ENCODE data around the gene INSIG1. TPM values are rescaled to one million over a fixed set of nuclear protein-coding genes. Genes with fewer than 3 reads are reported as not detected.

Gene INSIG1
- polyA plus RNA-seq, 1 of the 3 experiments (the other 2 are of a cell fraction): 6.4 TPM

GRCh38 chr7:155259866-155260497 is 37.7 kb upstream of the INSIG1 start:
- Histone ChIP-seq H4K20me1 (ENCODE audit: insufficient read depth) (no peaks in the 10 kb centered on the region), H3K36me3 (replicated peaks in 1 of 2; ENCODE audit: control insufficient read depth in 1 of 2, insufficient read depth in 2 of 2, low read length in 1 of 2) (no peaks in the 10 kb centered on the region), H3K4me2 (no peak overlapping the region), H3K4me1 (ENCODE audit: control insufficient read depth in 1 of 2, insufficient read depth in 2 of 2, low read depth in 1 of 2, low read length in 1 of 2) (peaks cover 5 to 47% of the 10 kb centered on the region in 2 experiments; a peak in 3 of 4 replicates), H3K9ac (no peak overlapping the region), H3K27me3 (ENCODE audit: insufficient read depth) (peaks cover 5% of the 10 kb centered on the region; the same call in 1 of the 2 replicates), H3K9me2 (no peaks in the 10 kb centered on the region), H3F3A (replicated peaks; ENCODE audit: insufficient read depth) (no peaks in the 10 kb centered on the region), H3K9me3 (no peaks in the 10 kb centered on the region), H3K4me3 (ENCODE audit: low read depth in 2 of 2, low read length in 1 of 2) (no peak overlapping the region), H3K27ac (ENCODE audit: low read depth in 2 of 2, low read length in 1 of 2) (no peak overlapping the region), H3K79me2 (ENCODE audit: insufficient read depth) (no peaks in the 10 kb centered on the region), H2AFZ (ENCODE audit: low read depth) (no peak overlapping the region)
- DNase-seq: no peak
- 66% methylated on average over 12 of the region's 13 CpGs for WGBS (ENCODE audit: low lambda C conversion rate)
- ChIA-PET CTCF (interaction anchor here (0.8 to 1.1 kb wide), 3 partner anchors 17 to 69 kb away, joined by 3 to 5 read pairs (median 3); partner anchors contain the start of gene INSIG1), POLR2A (no interaction called here)
- TF ChIP-seq RAD21 (IDR thresholded peaks at IDR 0.05; ENCODE audit: low read length): no peak
- TF ChIP-seq, protein P1, sequence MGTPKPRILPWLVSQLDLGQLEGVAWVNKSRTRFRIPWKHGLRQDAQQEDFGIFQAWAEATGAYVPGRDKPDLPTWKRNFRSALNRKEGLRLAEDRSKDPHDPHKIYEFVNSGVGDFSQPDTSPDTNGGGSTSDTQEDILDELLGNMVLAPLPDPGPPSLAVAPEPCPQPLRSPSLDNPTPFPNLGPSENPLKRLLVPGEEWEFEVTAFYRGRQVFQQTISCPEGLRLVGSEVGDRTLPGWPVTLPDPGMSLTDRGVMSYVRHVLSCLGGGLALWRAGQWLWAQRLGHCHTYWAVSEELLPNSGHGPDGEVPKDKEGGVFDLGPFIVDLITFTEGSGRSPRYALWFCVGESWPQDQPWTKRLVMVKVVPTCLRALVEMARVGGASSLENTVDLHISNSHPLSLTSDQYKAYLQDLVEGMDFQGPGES (IDR thresholded peaks at IDR 0.05; ENCODE audit: low read depth, low read length): no peak
- TF ChIP-seq ELF1 (IDR thresholded peaks at IDR 0.05): no peak
- TF ChIP-seq TCF12 (IDR thresholded peaks at IDR 0.05): no peak
- TF ChIP-seq, protein P2, sequence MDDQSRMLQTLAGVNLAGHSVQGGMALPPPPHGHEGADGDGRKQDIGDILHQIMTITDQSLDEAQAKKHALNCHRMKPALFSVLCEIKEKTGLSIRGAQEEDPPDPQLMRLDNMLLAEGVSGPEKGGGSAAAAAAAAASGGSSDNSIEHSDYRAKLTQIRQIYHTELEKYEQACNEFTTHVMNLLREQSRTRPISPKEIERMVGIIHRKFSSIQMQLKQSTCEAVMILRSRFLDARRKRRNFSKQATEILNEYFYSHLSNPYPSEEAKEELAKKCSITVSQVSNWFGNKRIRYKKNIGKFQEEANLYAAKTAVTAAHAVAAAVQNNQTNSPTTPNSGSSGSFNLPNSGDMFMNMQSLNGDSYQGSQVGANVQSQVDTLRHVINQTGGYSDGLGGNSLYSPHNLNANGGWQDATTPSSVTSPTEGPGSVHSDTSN (IDR thresholded peaks at IDR 0.05): no peak
- TF ChIP-seq POLR2AphosphoS5 (IDR thresholded peaks at IDR 0.05; ENCODE audit: low read depth, low read length): no peak
- no peak for TF ChIP-seq RFX5 (IDR thresholded peaks at IDR 0.05; ENCODE audit: low read length)
- no peak for TF ChIP-seq JUND (IDR thresholded peaks at IDR 0.05)
- no peak for TF ChIP-seq USF1 (IDR thresholded peaks at IDR 0.05; ENCODE audit: borderline replicate concordance, low read depth)

GRCh38 chr7:155260498-155260872 is 37.2 kb upstream of the INSIG1 start:
- no peaks in the 10 kb centered on the region for H3K9me2 ChIP-seq
- peaks cover 5 to 43% of the 10 kb centered on the region in 2 experiments; a peak in 3 of 4 replicates for H3K4me1 ChIP-seq (ENCODE audit: control insufficient read depth in 1 of 2, insufficient read depth in 2 of 2, low read depth in 1 of 2, low read length in 1 of 2)
- ChIA-PET POLR2A (no interaction called here), CTCF (interaction anchor here (1.1 kb wide), 1 partner anchor 38 kb away, joined by 3 read pairs; the partner anchor contains the start of gene INSIG1)
- H4K20me1 ChIP-seq (ENCODE audit: insufficient read depth): no peaks in the 10 kb centered on the region
- H3K27ac ChIP-seq (ENCODE audit: low read depth in 2 of 2, low read length in 1 of 2): no peak overlapping the region
- no peaks in the 10 kb centered on the region for H3F3A ChIP-seq (replicated peaks; ENCODE audit: insufficient read depth)
- WGBS (ENCODE audit: low lambda C conversion rate): 79% methylated on average over 13 of the region's 13 CpGs
- no peaks in the 10 kb centered on the region for H3K9me3 ChIP-seq
- H3K9ac ChIP-seq: no peak overlapping the region
- TF ChIP-seq USF2 (IDR thresholded peaks at IDR 0.05; ENCODE audit: borderline replicate concordance, low read depth, low read length): no peak
- TF ChIP-seq, protein P1 (IDR thresholded peaks at IDR 0.05; ENCODE audit: low read depth, low read length): no peak
- TF ChIP-seq RCOR1 (IDR thresholded peaks at IDR 0.05; ENCODE audit: low read length): no peak
- TF ChIP-seq, protein P3, sequence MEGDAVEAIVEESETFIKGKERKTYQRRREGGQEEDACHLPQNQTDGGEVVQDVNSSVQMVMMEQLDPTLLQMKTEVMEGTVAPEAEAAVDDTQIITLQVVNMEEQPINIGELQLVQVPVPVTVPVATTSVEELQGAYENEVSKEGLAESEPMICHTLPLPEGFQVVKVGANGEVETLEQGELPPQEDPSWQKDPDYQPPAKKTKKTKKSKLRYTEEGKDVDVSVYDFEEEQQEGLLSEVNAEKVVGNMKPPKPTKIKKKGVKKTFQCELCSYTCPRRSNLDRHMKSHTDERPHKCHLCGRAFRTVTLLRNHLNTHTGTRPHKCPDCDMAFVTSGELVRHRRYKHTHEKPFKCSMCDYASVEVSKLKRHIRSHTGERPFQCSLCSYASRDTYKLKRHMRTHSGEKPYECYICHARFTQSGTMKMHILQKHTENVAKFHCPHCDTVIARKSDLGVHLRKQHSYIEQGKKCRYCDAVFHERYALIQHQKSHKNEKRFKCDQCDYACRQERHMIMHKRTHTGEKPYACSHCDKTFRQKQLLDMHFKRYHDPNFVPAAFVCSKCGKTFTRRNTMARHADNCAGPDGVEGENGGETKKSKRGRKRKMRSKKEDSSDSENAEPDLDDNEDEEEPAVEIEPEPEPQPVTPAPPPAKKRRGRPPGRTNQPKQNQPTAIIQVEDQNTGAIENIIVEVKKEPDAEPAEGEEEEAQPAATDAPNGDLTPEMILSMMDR (IDR thresholded peaks at IDR 0.05): no peak
- TF ChIP-seq SMC3 (IDR thresholded peaks at IDR 0.05; ENCODE audit: low read depth, low read length): no peak
- no peak for TF ChIP-seq TCF12 (IDR thresholded peaks at IDR 0.05)
- no peak for TF ChIP-seq RFX5 (IDR thresholded peaks at IDR 0.05; ENCODE audit: low read length)
- TF ChIP-seq GATA2 (CRISPR knock-in tag; IDR thresholded peaks at IDR 0.05): no peak
- TF ChIP-seq FOXM1 (IDR thresholded peaks at IDR 0.05; ENCODE audit: low read depth): no peak
- H3K4me3 ChIP-seq (ENCODE audit: low read depth in 2 of 2, low read length in 1 of 2): no peak overlapping the region
- no peak overlapping the region for H2AFZ ChIP-seq (ENCODE audit: low read depth)
- no peaks in the 10 kb centered on the region for H3K79me2 ChIP-seq (ENCODE audit: insufficient read depth)
- DNase-seq: no peak
- H3K27me3 ChIP-seq (ENCODE audit: insufficient read depth): peaks cover 5% of the 10 kb centered on the region
- H3K36me3 ChIP-seq (replicated peaks in 1 of 2; ENCODE audit: control insufficient read depth in 1 of 2, insufficient read depth in 2 of 2, low read length in 1 of 2): no peaks in the 10 kb centered on the region
- no peak overlapping the region for H3K4me2 ChIP-seq

Measured in SK-N-SH (cell line).